Right lobe of liver (tissue), 4 donors: ENCODE results near the gene PREX1.

Experiments
- CTCF ChIP-seq, 4 donors: fragments of 200-600 bp in 3 of 4; fragments of 450-650 bp in 1 of 4; IDR thresholded peaks; one replicate each; pipeline versions ENCODE4 v1.5.1 to v1.8.0; 2016 to 2022; ENCODE audit warnings: antibody characterized with exemption in 4 of 4, mild to moderate bottlenecking in 2 of 4
- POLR2A ChIP-seq: fragments of 450-650 bp; IDR thresholded peaks from one replicate; pipeline ENCODE4 v1.6.1; 2017; ENCODE audit warnings: antibody characterized with exemption, mild to moderate bottlenecking
- donor health status: DM: no; HTN: no; CAD: no.
- donor health status: DM: no; HTN: no; CAD: no.
- donor health status: DM: no; HTN: yes; CAD: no.

DNA sequence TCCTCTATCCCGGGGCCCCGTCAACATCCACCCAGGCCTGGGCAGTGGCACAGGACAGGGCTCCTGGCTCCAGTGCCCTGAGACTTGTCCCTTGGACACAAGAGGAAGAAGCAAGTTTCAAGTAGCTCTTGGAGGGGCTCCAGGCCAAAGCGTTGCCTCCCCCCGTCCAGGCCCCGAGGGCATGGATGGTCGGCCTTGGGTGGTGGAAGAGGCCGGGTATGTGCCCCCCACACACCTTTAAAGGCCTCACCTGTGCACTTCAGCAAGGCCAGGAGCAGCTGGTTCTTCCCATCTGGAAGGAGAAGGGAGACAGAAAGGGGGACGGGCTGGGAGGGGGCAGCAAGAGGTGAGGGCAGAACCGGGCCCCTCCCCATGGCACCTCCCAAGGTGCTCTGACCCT is 190.3 kb downstream of the PREX1 start:
- TF ChIP-seq CTCF (IDR thresholded peaks at IDR 0.05), result no peak
- no peak for TF ChIP-seq POLR2A
